ENCODE measurements around the gene DST.

DNA sequence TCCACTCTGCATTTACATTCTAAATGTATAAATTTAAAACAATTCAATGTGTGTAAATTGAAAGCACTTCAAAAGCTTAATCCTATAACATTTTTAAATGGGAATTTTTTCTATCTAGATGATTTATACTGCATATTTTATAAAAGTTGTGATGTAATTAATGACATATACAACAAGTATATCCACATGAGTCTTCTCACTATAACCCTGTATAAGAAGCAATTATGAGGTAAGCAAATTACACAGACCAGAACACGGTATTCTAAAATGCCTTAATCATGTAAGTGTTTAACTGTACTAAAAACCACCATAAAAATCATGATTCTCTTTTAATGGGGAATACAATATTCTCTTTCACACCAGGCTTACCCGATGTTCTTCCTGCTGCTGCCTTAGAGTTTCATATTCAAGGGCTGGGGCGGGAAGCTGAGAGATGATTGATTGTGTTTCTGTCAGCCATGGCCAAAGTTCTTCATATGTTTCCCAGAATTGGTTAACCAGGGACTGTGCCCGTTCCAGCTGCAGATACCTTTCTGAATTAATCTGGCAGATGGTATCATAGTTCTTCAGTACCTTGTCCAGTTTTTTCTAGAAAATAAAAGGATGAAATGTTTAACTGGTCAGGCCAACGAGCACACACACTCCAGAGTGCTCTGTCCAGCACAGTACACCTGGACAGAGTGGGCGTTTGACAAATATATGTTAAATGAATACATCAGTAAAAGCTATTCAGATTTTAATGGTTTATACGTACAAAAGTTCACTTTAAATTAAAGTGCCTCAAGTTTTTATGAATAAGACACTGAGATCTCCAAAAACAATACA is 127.4 kb downstream of the DST start:
- TF ChIP-seq, protein P1, sequence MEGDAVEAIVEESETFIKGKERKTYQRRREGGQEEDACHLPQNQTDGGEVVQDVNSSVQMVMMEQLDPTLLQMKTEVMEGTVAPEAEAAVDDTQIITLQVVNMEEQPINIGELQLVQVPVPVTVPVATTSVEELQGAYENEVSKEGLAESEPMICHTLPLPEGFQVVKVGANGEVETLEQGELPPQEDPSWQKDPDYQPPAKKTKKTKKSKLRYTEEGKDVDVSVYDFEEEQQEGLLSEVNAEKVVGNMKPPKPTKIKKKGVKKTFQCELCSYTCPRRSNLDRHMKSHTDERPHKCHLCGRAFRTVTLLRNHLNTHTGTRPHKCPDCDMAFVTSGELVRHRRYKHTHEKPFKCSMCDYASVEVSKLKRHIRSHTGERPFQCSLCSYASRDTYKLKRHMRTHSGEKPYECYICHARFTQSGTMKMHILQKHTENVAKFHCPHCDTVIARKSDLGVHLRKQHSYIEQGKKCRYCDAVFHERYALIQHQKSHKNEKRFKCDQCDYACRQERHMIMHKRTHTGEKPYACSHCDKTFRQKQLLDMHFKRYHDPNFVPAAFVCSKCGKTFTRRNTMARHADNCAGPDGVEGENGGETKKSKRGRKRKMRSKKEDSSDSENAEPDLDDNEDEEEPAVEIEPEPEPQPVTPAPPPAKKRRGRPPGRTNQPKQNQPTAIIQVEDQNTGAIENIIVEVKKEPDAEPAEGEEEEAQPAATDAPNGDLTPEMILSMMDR (IDR thresholded peaks at IDR 0.05): no peak
- TF ChIP-seq POLR2A (IDR thresholded peaks at IDR 0.05): no peak

Data from heart left ventricle (tissue), 13 donors.